ENCODE data around the gene DGKI. TPM values are rescaled to one million over a fixed set of nuclear protein-coding genes. Genes with fewer than 3 reads are reported as not detected.

DGKI gene
- total RNA-seq, 5 donors from 2014 or later (not counting 1 experiment from before 2014, with no cell fraction given): not detected

GRCh38 chr7:137572056-137572784, 274.6 kb downstream of the DGKI start:
- ChIA-PET CTCF (no interaction called here), POLR2A (no interaction called here)
- Histone ChIP-seq H3K36me3 (ENCODE audit: control insufficient read depth in 2 of 2, extremely low read depth in 1 of 2, insufficient read depth in 1 of 2, low read length in 1 of 2) (no peaks in the 10 kb centered on the region), H3K4me3 (ENCODE audit: control insufficient read depth in 1 of 2, extremely low read depth in 1 of 2, low read length in 1 of 2) (no peak overlapping the region), H3K4me1 (ENCODE audit: control insufficient read depth in 1 of 2, extremely low read depth in 1 of 2, insufficient read depth in 2 of 2, low read length in 2 of 2) (no peaks in the 10 kb centered on the region), H3K27me3 (replicated peaks in 1 of 2; ENCODE audit: control insufficient read depth in 2 of 2, extremely low read depth in 1 of 2, insufficient read depth in 2 of 2, low read length in 1 of 2) (no peaks in the 10 kb centered on the region), H3K27ac (ENCODE audit: low read length) (no peak overlapping the region), H3K9me3 (no peaks in the 10 kb centered on the region)
- Mint-ChIP-seq H3K27ac (no peak overlapping the region), H3K4me3 (no peak overlapping the region), H3K27me3 (no peaks in the 10 kb centered on the region), H3K4me1 (no peaks in the 10 kb centered on the region), H3K36me3 (no peaks in the 10 kb centered on the region), H3K9me3 (peaks cover 0 to 2% (median 0%) of the 10 kb centered on the region in 3 donors)
- WGBS (ENCODE audit: insufficient coverage): 100% methylated on average over 2 of the region's 5 CpGs
- DNase-seq (no peak), ATAC-seq (replicated peaks in 1 of 4) (no peak)

GRCh38 chr7:137564677-137565076, 282.1 kb downstream of the DGKI start:
- H3K4me1 ChIP-seq (ENCODE audit: control insufficient read depth in 1 of 2, extremely low read depth in 1 of 2, insufficient read depth in 2 of 2, low read length in 2 of 2): no peaks in the 10 kb centered on the region
- POLR2A ChIA-PET: no interaction called here
- WGBS (ENCODE audit: insufficient coverage): 68% methylated on average over 7 of the region's 11 CpGs
- Mint-ChIP-seq H3K4me3 (no peak overlapping the region), H3K4me1 (no peaks in the 10 kb centered on the region), H3K27ac (no peak overlapping the region), H3K36me3 (no peaks in the 10 kb centered on the region), H3K9me3 (peaks cover 0 to 2% (median 0%) of the 10 kb centered on the region in 3 donors), H3K27me3 (peaks cover 0 to 9% of the 10 kb centered on the region in 2 donors)
- CTCF ChIA-PET: no interaction called here
- no peak for ATAC-seq (replicated peaks in 1 of 4)
- no peak overlapping the region for H3K4me3 ChIP-seq (ENCODE audit: control insufficient read depth in 1 of 2, extremely low read depth in 1 of 2, low read length in 1 of 2)
- H3K9me3 ChIP-seq: no peaks in the 10 kb centered on the region
- H3K36me3 ChIP-seq (ENCODE audit: control insufficient read depth in 2 of 2, extremely low read depth in 1 of 2, insufficient read depth in 1 of 2, low read length in 1 of 2): no peaks in the 10 kb centered on the region
- H3K27ac ChIP-seq (ENCODE audit: low read length): no peak overlapping the region
- H3K27me3 ChIP-seq (replicated peaks in 1 of 2; ENCODE audit: control insufficient read depth in 2 of 2, extremely low read depth in 1 of 2, insufficient read depth in 2 of 2, low read length in 1 of 2): no peaks in the 10 kb centered on the region
- no peak for DNase-seq

GRCh38 chr7:137563981-137564380, 282.8 kb downstream of the DGKI start:
- Histone ChIP-seq H3K36me3 (ENCODE audit: control insufficient read depth in 2 of 2, extremely low read depth in 1 of 2, insufficient read depth in 1 of 2, low read length in 1 of 2) (no peaks in the 10 kb centered on the region), H3K27me3 (replicated peaks in 1 of 2; ENCODE audit: control insufficient read depth in 2 of 2, extremely low read depth in 1 of 2, insufficient read depth in 2 of 2, low read length in 1 of 2) (no peaks in the 10 kb centered on the region), H3K9me3 (no peaks in the 10 kb centered on the region), H3K27ac (ENCODE audit: low read length) (no peak overlapping the region), H3K4me3 (ENCODE audit: control insufficient read depth in 1 of 2, extremely low read depth in 1 of 2, low read length in 1 of 2) (no peak overlapping the region), H3K4me1 (ENCODE audit: control insufficient read depth in 1 of 2, extremely low read depth in 1 of 2, insufficient read depth in 2 of 2, low read length in 2 of 2) (no peaks in the 10 kb centered on the region)
- no peak overlapping the region for H3K4me3 Mint-ChIP-seq
- POLR2A ChIA-PET: no interaction called here
- H3K36me3 Mint-ChIP-seq: no peaks in the 10 kb centered on the region
- H3K27ac Mint-ChIP-seq: no peak overlapping the region
- peaks cover 0 to 2% (median 0%) of the 10 kb centered on the region in 3 donors for H3K9me3 Mint-ChIP-seq
- DNase-seq: no peak
- CTCF ChIA-PET: no interaction called here
- no peak for ATAC-seq (replicated peaks in 1 of 4)
- H3K4me1 Mint-ChIP-seq: no peaks in the 10 kb centered on the region
- peaks cover 0 to 9% of the 10 kb centered on the region in 2 donors for H3K27me3 Mint-ChIP-seq

DNA sequence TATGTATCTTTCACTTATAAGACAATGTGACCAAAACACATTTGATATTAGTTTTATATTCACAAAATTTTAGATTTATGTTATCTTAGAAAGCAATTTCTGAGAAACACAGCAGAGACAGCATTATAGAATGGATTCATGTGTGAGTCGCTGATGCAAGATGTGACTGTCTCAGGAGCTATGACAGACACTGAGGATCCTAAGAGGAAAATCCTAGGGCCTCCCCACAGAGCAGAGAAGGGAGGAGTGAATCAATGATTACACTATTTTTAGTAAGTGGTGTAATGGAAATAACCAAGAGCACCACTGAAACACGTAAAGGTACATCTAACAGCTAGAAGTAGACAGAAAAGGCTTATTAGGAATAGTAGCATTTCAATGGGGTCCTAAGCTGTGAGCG, 299.3 kb downstream of the DGKI start:
- ATAC-seq (replicated peaks in 1 of 4) (no peak), DNase-seq (no peak)
- Mint-ChIP-seq H3K4me3 (no peak overlapping the region), H3K27ac (no peak overlapping the region), H3K36me3 (no peaks in the 10 kb centered on the region), H3K27me3 (peaks cover 0 to 8% of the 10 kb centered on the region in 2 donors), H3K4me1 (no peaks in the 10 kb centered on the region), H3K9me3 (peaks cover 0 to 6% (median 0%) of the 10 kb centered on the region in 3 donors)
- Histone ChIP-seq H3K4me3 (ENCODE audit: control insufficient read depth in 1 of 2, extremely low read depth in 1 of 2, low read length in 1 of 2) (no peak overlapping the region), H3K9me3 (no peaks in the 10 kb centered on the region), H3K27me3 (replicated peaks in 1 of 2; ENCODE audit: control insufficient read depth in 2 of 2, extremely low read depth in 1 of 2, insufficient read depth in 2 of 2, low read length in 1 of 2) (no peaks in the 10 kb centered on the region), H3K27ac (ENCODE audit: low read length) (no peak overlapping the region), H3K4me1 (ENCODE audit: control insufficient read depth in 1 of 2, extremely low read depth in 1 of 2, insufficient read depth in 2 of 2, low read length in 2 of 2) (no peaks in the 10 kb centered on the region), H3K36me3 (ENCODE audit: control insufficient read depth in 2 of 2, extremely low read depth in 1 of 2, insufficient read depth in 1 of 2, low read length in 1 of 2) (no peaks in the 10 kb centered on the region)
- POLR2A ChIA-PET: no interaction called here
- WGBS (ENCODE audit: insufficient coverage): 73% methylated on average over 3 of the region's 3 CpGs
- CTCF ChIA-PET: no interaction called here

DNA sequence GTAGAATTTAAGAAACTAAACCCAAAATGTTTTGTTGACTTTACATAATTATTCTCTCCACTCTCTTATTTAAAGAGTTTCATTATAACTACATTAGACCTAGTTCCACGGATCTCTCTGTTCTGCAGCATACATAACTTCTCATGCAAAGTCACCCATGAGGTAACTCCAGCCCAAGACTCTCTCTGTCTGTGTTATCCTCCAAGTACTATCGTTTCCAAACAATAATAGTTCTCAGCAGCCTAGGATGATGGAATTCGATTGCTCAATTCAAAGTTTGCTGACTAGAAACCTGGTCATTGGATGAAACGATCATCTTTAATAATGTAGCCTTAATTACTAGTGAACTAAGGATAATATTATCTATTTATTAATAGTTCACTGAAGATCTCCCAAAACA, 300.1 kb downstream of the DGKI start:
- Histone ChIP-seq H3K9me3 (no peaks in the 10 kb centered on the region), H3K36me3 (ENCODE audit: control insufficient read depth in 2 of 2, extremely low read depth in 1 of 2, insufficient read depth in 1 of 2, low read length in 1 of 2) (no peaks in the 10 kb centered on the region), H3K27ac (ENCODE audit: low read length) (no peak overlapping the region), H3K4me3 (ENCODE audit: control insufficient read depth in 1 of 2, extremely low read depth in 1 of 2, low read length in 1 of 2) (no peak overlapping the region), H3K4me1 (ENCODE audit: control insufficient read depth in 1 of 2, extremely low read depth in 1 of 2, insufficient read depth in 2 of 2, low read length in 2 of 2) (no peaks in the 10 kb centered on the region), H3K27me3 (replicated peaks in 1 of 2; ENCODE audit: control insufficient read depth in 2 of 2, extremely low read depth in 1 of 2, insufficient read depth in 2 of 2, low read length in 1 of 2) (no peaks in the 10 kb centered on the region)
- DNase-seq: no peak
- H3K4me1 Mint-ChIP-seq: no peaks in the 10 kb centered on the region
- H3K36me3 Mint-ChIP-seq: no peaks in the 10 kb centered on the region
- CTCF ChIA-PET: no interaction called here
- WGBS (ENCODE audit: insufficient coverage): 75% methylated on average over 1 of the region's 4 CpGs
- POLR2A ChIA-PET: no interaction called here
- peaks cover 0 to 5% of the 10 kb centered on the region in 2 donors for H3K27me3 Mint-ChIP-seq
- no peak overlapping the region for H3K27ac Mint-ChIP-seq
- H3K4me3 Mint-ChIP-seq: no peak overlapping the region
- H3K9me3 Mint-ChIP-seq: peaks cover 0 to 6% (median 0%) of the 10 kb centered on the region in 3 donors
- ATAC-seq (replicated peaks in 1 of 4): no peak

DNA sequence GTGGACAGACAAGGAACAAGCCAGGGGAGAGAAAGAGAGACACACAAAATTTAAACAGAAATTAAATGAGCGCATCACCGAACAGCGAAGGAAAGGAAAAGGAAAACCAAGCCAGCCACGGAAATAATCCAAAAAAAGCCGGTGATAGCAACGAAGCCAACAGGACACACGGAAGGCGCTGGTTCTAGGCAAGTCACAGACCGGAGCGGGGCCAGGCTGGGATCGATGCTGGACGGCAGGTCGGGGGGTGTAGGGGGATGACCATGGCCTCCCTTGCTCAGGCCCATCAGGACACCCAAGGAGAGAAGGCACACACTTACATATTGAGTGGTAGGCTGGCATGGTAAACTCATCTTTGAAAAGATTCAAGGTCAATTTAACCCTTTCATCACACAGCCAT, 300.8 kb downstream of the DGKI start:
- no peak overlapping the region for H3K4me3 Mint-ChIP-seq
- no peak overlapping the region for H3K27ac Mint-ChIP-seq
- 92% methylated on average over 13 of the region's 13 CpGs for WGBS (ENCODE audit: insufficient coverage)
- CTCF ChIA-PET: no interaction called here
- Histone ChIP-seq H3K27ac (ENCODE audit: low read length) (no peak overlapping the region), H3K36me3 (ENCODE audit: control insufficient read depth in 2 of 2, extremely low read depth in 1 of 2, insufficient read depth in 1 of 2, low read length in 1 of 2) (no peaks in the 10 kb centered on the region), H3K9me3 (no peaks in the 10 kb centered on the region), H3K4me3 (ENCODE audit: control insufficient read depth in 1 of 2, extremely low read depth in 1 of 2, low read length in 1 of 2) (no peak overlapping the region), H3K27me3 (replicated peaks in 1 of 2; ENCODE audit: control insufficient read depth in 2 of 2, extremely low read depth in 1 of 2, insufficient read depth in 2 of 2, low read length in 1 of 2) (no peaks in the 10 kb centered on the region), H3K4me1 (ENCODE audit: control insufficient read depth in 1 of 2, extremely low read depth in 1 of 2, insufficient read depth in 2 of 2, low read length in 2 of 2) (no peaks in the 10 kb centered on the region)
- DNase-seq: no peak
- H3K27me3 Mint-ChIP-seq: peaks cover 0 to 5% of the 10 kb centered on the region in 2 donors
- POLR2A ChIA-PET: no interaction called here
- no peaks in the 10 kb centered on the region for H3K4me1 Mint-ChIP-seq
- ATAC-seq (replicated peaks in 1 of 4): no peak
- H3K9me3 Mint-ChIP-seq: peaks cover 0 to 6% (median 3%) of the 10 kb centered on the region in 3 donors
- no peaks in the 10 kb centered on the region for H3K36me3 Mint-ChIP-seq

Measured in T-cell (primary cell).